Epithelial cell of esophagus (primary cell): ENCODE data around the gene KCNJ14.
A peak's percentile ranks its signal among the peaks of the same experiment; 100 is the strongest.

ENCODE experiments used
- DNase-seq: peaks from one replicate; pipeline ENCODE4 v3.0.0; 2010; ENCODE audit warnings: low read depth
- H3K4me3 ChIP-seq: 2 replicates; pipeline ENCODE4 v1.5.1; 2011; ENCODE audit warnings: mild to moderate bottlenecking, low read length, control low read depth
- CTCF ChIP-seq: IDR thresholded peaks from 2 replicates; pipeline ENCODE4 v1.5.1; 2011; ENCODE audit warnings: low read depth, mild to moderate bottlenecking, low read length, control low read depth, inconsistent platforms; ENCODE audit not compliant: insufficient read depth; ENCODE audit errors: missing control alignments

KCNJ14 gene

GRCh38 chr19:48455171-48455907, at the start of gene KCNJ14:
Gene KCNJ14 (plus strand): TSS chr19:48455574. CDS start chr19:48461725, 6,151 bp downstream.
- H3K4me3 ChIP-seq, result no peak within 1 kb of the TSS
- DNase-seq, result no peak
- no peak for TF ChIP-seq CTCF

GRCh38 chr19:48405850-48406249, 49.5 kb upstream of the KCNJ14 start:
- no peak overlapping the region for H3K4me3 ChIP-seq
- DNase-seq, result peak; percentile 64
- no peak for TF ChIP-seq CTCF

- no peak for DNase-seq
- no peak for TF ChIP-seq CTCF
- no peak overlapping the region for H3K4me3 ChIP-seq
These were observed 41.3 kb upstream of the KCNJ14 start for GRCh38 chr19:48413879-48414587.

GRCh38 chr19:48415395-48415794, 40.0 kb upstream of the KCNJ14 start:
- peak overlapping the region; percentile 10 for H3K4me3 ChIP-seq
- DNase-seq, result peak; percentile 89
- TF ChIP-seq CTCF, result no peak

GRCh38 chr19:48415806-48416221, 39.6 kb upstream of the KCNJ14 start:
- no peak for TF ChIP-seq CTCF
- H3K4me3 ChIP-seq, result peak overlapping the region; percentile 10
- DNase-seq, result no peak

- no peak for TF ChIP-seq CTCF
- no peak overlapping the region for H3K4me3 ChIP-seq
- no peak for DNase-seq
These were observed 38.0 kb upstream of the KCNJ14 start for GRCh38 chr19:48417421-48417820.
